H7 (cell line): ENCODE measurements around the gene ACOXL. TPM values are rescaled to one million over a fixed set of nuclear protein-coding genes. Genes with fewer than 3 reads are reported as not detected.

Source experiments
- DNase-seq: peaks from one replicate; pipeline ENCODE4 v3.0.0; 2012
- H3K27me3 ChIP-seq: 2 replicates; pipeline ENCODE4 v1.6.0; 2011; ENCODE audit warnings: mild to moderate bottlenecking, low read length; ENCODE audit not compliant: control insufficient read depth, insufficient read depth
- H3K36me3 ChIP-seq: replicated peaks from 2 replicates; pipeline ENCODE4 v1.5.1; 2011; ENCODE audit warnings: low read length; ENCODE audit not compliant: control insufficient read depth, insufficient read depth
- H3K4me3 ChIP-seq: 2 replicates; pipeline ENCODE4 v1.5.1; 2011; ENCODE audit warnings: low read depth, mild to moderate bottlenecking, control low read depth, low read length, moderate library complexity; ENCODE audit not compliant: insufficient read depth
- total RNA-seq: library from RNA; depleted of rRNA; stranded (reverse); fragments of >200 nt; shearing (Covaris generic); gene quantifications from 2 replicates; pipeline ENCODE4 v1.2.3, GENCODE V29; 2014

Gene ACOXL
- total RNA-seq, 1 experiment from 2014 or later = 2.7 TPM

- H3K36me3 ChIP-seq = no peaks in the 10 kb centered on the region
- peak; percentile 60 for DNase-seq
- H3K27me3 ChIP-seq = peaks cover 24% of the 10 kb centered on the region
- H3K4me3 ChIP-seq = no peak overlapping the region
Observed at GRCh38 chr2:110735366-110735765, 3.0 kb downstream of the ACOXL start.

- Histone ChIP-seq H3K36me3 (no peaks in the 10 kb centered on the region), H3K4me3 (no peak overlapping the region), H3K27me3 (peaks cover 15% of the 10 kb centered on the region)
- no peak for DNase-seq
Observed at GRCh38 chr2:110737783-110738182, 5.4 kb downstream of the ACOXL start.

GRCh38 chr2:110740747-110741349 is 8.5 kb downstream of the ACOXL start:
- no peak overlapping the region for H3K4me3 ChIP-seq
- no peaks in the 10 kb centered on the region for H3K27me3 ChIP-seq
- H3K36me3 ChIP-seq = no peaks in the 10 kb centered on the region
- no peak for DNase-seq

GRCh38 chr2:110741491-110741980 is 9.2 kb downstream of the ACOXL start:
- DNase-seq = peak; percentile 60
- no peaks in the 10 kb centered on the region for H3K27me3 ChIP-seq
- no peak overlapping the region for H3K4me3 ChIP-seq
- no peaks in the 10 kb centered on the region for H3K36me3 ChIP-seq

- no peak for DNase-seq
- no peaks in the 10 kb centered on the region for H3K36me3 ChIP-seq
- no peak overlapping the region for H3K4me3 ChIP-seq
- H3K27me3 ChIP-seq = no peaks in the 10 kb centered on the region
Observed at GRCh38 chr2:110742412-110742811, 10.0 kb downstream of the ACOXL start.

- Histone ChIP-seq H3K36me3 (no peaks in the 10 kb centered on the region), H3K4me3 (no peak overlapping the region), H3K27me3 (no peaks in the 10 kb centered on the region; the same call in 1 of the 2 replicates)
- no peak for DNase-seq
Observed at GRCh38 chr2:110743600-110743999, 11.2 kb downstream of the ACOXL start.

GRCh38 chr2:110744429-110744828 is 12.1 kb downstream of the ACOXL start:
- Histone ChIP-seq H3K36me3 (no peaks in the 10 kb centered on the region), H3K4me3 (no peak overlapping the region), H3K27me3 (no peaks in the 10 kb centered on the region; the same call in 1 of the 2 replicates)
- DNase-seq = no peak

GRCh38 chr2:110745048-110745447 is 12.7 kb downstream of the ACOXL start:
- H3K4me3 ChIP-seq = no peak overlapping the region
- no peaks in the 10 kb centered on the region for H3K36me3 ChIP-seq
- H3K27me3 ChIP-seq = no peaks in the 10 kb centered on the region; the same call in 1 of the 2 replicates
- DNase-seq = no peak

GRCh38 chr2:110746586-110747521 is 14.5 kb downstream of the ACOXL start:
- Histone ChIP-seq H3K27me3 (no peaks in the 10 kb centered on the region; the same call in 1 of the 2 replicates), H3K4me3 (no peak overlapping the region), H3K36me3 (no peaks in the 10 kb centered on the region)
- no peak for DNase-seq

- no peak for DNase-seq
- no peak overlapping the region for H3K4me3 ChIP-seq
- no peaks in the 10 kb centered on the region for H3K36me3 ChIP-seq
- H3K27me3 ChIP-seq = no peaks in the 10 kb centered on the region; the same call in 1 of the 2 replicates
Observed at GRCh38 chr2:110747522-110748488, 15.4 kb downstream of the ACOXL start.

- no peaks in the 10 kb centered on the region; the same call in 1 of the 2 replicates for H3K27me3 ChIP-seq
- DNase-seq = no peak
- no peaks in the 10 kb centered on the region for H3K36me3 ChIP-seq
- H3K4me3 ChIP-seq = no peak overlapping the region
Observed at GRCh38 chr2:110748489-110748867, 16.1 kb downstream of the ACOXL start.

GRCh38 chr2:110751642-110752041 is 19.3 kb downstream of the ACOXL start:
- no peak for DNase-seq
- Histone ChIP-seq H3K4me3 (no peak overlapping the region), H3K36me3 (no peaks in the 10 kb centered on the region), H3K27me3 (no peaks in the 10 kb centered on the region; the same call in 1 of the 2 replicates)

- DNase-seq = no peak
- no peaks in the 10 kb centered on the region; the same call in 1 of the 2 replicates for H3K27me3 ChIP-seq
- no peaks in the 10 kb centered on the region for H3K36me3 ChIP-seq
- H3K4me3 ChIP-seq = no peak overlapping the region
Observed at GRCh38 chr2:110752871-110753270, 20.5 kb downstream of the ACOXL start.

- Histone ChIP-seq H3K4me3 (no peak overlapping the region), H3K27me3 (no peaks in the 10 kb centered on the region), H3K36me3 (no peaks in the 10 kb centered on the region)
- DNase-seq = no peak
Observed at GRCh38 chr2:110755491-110756078, 23.2 kb downstream of the ACOXL start.
